Activated CD4-positive, alpha-beta T cell treated with anti-CD3 and anti-CD28 coated beads, Interleukin-2, Interleukin-4, amounts not matched to agents 100 ng/mL and 50 ng/mL, durations not matched to agents 16 hours and 8 hours (primary cell): ENCODE results near the gene IRX4.

Experiments
- DNase-seq: peaks from one replicate; pipeline ENCODE4 v3.0.0-alpha.2; 2020; ENCODE audit warnings: low spot score

Gene IRX4

GRCh38 chr5:1882337-1883119, at the start of gene IRX4:
IRX4 (minus strand) TSS chr5:1882925; CDS start chr5:1882647, 278 bp downstream.
- no peak for DNase-seq

- no peak for DNase-seq
These were observed 49.0 kb upstream of the IRX4 start for GRCh38 chr5:1931604-1932231.

DNA sequence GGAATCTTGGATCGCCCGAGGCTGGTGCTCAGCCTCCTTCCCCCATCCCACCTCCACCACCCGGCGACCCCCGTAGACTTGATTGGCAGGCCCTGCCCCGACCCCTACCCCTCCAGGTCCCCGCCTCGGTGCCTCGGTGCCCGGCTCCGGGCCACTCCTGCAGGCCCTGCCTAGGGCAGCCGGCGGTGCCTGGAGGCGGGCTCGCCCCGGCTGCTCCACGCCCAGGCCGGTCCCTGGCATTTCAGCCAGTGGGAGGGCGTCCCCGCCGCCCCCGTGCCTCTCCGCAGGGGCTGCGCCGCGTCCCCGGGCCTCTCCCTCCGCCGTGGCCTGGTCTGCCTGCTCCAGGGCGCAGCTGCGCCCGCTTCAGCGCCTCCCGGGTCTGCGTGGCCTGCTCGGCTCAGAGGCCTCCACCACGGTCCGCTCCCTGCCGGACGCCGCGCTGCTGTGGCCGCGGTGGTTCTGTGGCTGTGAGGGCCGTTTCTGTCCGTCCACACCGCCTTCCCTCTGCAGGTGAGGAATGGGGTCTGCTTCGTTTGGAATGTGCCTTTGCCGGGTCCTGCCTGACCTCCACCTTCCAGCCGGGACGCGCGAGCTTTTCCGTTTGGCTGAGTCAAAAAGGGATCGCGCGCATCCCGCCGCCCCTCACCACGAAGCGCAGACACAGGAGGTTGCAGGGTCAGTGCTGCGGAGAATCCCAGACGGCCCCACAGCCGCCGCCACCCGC, 48.3 kb upstream of the IRX4 start:
- no peak for DNase-seq

- DNase-seq: no peak
These were observed 47.8 kb upstream of the IRX4 start for GRCh38 chr5:1930501-1930879.

GRCh38 chr5:1929108-1929991, 46.6 kb upstream of the IRX4 start:
- DNase-seq: no peak

DNA sequence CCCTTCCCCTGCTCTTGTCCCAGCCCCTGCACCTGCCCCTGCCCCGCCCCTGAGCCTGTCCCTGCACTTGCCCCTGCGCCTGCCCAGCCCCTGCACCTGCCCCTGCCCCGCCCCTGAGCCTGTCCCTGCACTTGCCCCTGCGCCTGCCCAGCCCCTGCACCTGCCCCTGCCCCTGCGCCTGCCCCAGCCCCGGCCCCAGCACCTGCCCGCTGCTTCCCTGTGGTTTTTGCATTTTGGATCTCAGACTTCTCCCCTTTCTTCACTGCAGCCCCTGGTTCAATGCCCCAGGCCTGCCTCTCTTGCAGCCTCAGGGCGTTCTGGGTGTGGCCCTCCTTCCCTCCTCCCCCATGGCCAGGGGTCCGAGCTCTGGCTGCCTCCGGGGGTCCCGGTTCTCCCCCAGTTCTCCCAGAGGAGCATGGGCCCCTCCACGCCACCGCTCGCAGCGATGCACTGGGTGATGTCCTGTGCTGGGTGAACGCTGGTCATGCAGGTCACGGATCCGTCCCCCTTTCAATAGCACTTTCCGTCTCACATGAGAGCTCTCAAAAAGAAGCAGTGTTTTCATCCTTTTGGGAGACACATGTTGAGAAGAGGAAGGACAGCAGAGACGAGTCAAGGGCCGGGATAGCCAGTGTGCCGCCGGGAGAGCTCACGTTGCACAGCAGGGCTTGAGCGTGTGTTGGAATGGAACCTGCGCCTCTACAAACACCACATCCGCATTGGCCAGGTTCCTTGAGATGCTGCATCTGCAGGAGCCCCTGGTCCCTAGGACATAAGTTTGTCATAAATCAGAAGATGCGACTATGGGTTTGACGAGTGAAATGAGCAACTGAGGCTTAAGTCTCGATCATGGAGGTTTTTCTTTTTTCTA, 44.0 kb upstream of the IRX4 start:
- DNase-seq: no peak

DNA sequence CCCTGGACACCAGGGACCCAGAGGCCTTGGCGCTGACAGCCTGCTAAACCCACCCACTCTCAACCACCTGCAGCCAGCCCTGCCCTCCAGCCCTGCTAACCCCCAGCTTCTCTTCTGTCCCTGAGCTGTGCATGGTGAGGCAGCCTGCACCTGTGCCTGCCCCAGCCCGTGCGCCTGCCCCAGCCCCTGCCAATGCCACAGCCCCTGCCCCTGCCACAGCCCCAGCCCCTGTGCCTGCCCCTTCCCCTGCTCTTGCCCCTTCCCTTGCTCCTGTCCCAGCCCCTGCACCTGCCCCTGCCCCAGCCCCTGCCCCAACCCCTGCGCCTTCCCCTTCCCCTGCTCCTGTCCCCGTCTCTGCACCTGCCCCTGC, 43.3 kb upstream of the IRX4 start:
- DNase-seq: no peak

- no peak for DNase-seq
These were observed 42.7 kb upstream of the IRX4 start for GRCh38 chr5:1925111-1926070.

DNA sequence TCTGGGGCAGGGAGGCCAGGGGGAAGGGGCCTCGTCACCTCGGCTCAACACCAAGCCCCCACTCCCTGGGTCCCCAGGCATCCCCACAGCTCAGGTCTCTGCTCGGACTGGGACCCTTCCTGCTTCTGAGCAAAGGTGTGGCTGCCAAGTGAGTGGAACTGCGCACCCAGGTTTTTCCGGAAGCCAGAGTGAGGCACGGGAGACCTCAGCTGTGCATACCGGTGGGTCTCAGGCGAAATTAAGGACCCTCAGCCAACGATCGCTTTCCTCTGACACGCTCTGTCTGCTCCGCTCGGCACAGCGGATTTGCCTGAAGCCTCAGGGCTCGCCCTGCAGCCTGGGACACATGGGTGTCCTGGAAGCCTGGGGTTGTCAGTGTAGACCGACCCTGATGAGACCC, 41.0 kb upstream of the IRX4 start:
- no peak for DNase-seq

- no peak for DNase-seq
These were observed 40.6 kb upstream of the IRX4 start for GRCh38 chr5:1923341-1923740.

GRCh38 chr5:1921711-1922110, 39.0 kb upstream of the IRX4 start:
- DNase-seq: no peak

DNA sequence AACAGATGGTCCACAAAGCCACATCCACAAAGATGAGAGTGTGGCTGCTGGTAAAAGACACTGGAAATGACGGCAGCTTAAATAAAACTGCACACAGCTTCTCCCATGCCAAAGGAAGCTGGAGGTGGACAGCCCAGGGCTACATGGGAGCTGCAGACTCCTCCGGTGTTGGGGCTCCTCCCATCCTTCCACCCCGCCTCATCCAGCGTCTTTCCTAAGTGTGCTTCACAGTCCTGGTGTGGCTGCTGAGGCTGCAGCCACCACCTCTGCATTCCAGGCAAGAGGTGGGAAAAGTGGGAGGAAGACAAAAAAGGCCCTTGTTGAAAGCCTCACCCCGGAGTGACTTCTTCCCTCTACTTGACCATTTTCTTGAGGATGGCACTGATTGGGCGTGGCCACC, 37.0 kb upstream of the IRX4 start:
- no peak for DNase-seq

DNA sequence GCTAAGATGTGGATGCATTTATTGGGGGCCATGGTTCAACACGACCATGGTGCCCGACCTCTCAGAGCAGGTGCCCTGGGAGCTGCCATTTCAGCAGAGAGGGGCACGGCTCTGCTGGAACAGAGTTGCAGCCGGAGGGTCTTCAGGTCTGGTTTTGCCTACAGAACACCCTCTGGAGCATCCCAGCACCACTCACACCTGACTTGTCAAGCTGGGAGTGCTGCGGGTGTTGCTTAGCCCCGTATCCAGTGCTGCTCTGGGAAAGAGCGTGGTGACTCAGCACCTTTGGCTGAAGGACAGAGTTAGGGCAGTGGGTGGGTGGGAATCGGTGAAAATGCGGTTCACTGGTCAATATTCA, 36.5 kb upstream of the IRX4 start:
- DNase-seq: no peak

DNA sequence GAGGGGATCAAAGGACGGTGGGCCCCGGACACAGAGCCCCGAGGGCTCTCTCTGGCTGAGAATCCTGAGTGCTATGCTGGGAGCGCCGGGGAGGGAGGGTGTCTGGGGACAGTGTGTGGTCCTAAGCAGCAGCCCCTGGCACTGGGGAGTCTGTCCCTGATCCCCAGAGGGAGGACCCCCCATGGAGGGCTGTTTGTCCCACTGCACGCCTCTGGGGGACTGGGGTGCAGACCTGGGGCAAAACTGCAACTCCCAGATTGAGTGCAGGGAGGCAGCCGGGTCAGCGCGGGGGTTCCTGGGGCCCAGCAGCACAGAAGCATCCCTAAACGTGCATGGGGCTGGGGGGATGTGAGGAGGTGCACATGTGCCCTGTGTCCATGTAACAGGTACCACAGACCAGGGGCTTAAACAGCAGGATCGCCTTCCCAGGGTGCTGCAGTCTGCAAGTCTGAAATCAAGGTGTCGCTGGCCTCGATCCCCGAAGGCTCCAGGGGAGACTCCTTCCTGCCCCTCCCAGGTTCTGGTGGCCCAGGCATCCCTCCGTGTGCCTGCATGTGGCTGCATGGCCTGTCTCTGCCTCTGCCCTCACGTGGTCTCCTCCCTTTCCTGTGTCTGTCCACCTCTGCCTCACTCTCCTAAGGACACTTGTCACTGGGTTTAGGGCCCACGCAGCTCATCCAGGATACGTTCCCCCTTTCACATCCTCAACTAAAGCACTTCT, 35.9 kb upstream of the IRX4 start:
- no peak for DNase-seq

GRCh38 chr5:1917830-1918487, 35.2 kb upstream of the IRX4 start:
- DNase-seq: no peak

- no peak for DNase-seq
These were observed 33.6 kb upstream of the IRX4 start for GRCh38 chr5:1916041-1917001.

DNA sequence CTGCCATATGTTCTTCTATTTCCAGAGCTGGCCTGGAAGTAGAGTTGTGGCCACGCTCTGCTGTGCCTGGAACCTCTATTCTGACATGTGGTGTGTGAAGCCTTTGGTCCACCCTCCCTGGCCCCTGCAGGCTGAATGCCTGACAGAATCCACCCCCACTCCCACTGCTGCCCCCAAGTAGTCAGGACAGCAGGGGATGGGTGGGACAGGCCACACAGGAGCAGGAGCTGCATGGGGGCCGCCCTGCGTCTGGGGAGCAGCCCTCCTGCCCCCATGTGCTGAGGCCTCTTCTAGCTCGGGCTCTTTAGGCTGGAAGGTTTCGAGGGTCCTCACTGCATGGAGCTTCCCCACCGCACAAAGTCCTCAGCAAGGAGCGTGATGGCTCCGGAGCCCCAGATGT, 32.6 kb upstream of the IRX4 start:
- no peak for DNase-seq

- no peak for DNase-seq
These were observed 31.7 kb upstream of the IRX4 start for GRCh38 chr5:1914471-1914870.
